Measurements from ENCODE around the gene TMEM143.

- TF ChIP-seq CTCF (IDR thresholded peaks at IDR 0.05 in 2 of 3, conservative IDR thresholded peaks at IDR 0.05 in 1 of 3; ENCODE audit: control insufficient read depth in 2 of 3, extremely low read depth in 1 of 3, insufficient read depth in 1 of 3, low read depth in 3 of 3, low read length in 3 of 3) (peak; percentile 45 to 71 (median 63); a peak in 5 of 6 replicates), CHD2 (IDR thresholded peaks at IDR 0.05; ENCODE audit: borderline replicate concordance, low read depth, low read length) (0 out of 2 replicates have a peak, but pooled peaks have one; percentile 42)
These were observed 26.7 kb upstream of the TMEM143 start for GRCh38 chr19:48390188-48391099.

Measured in GM12878 (cell line).